NCI-H345 (cell line): Measurements from ENCODE around the gene ADGRD1.

Experiments used
- DNase-seq: peaks from one replicate; lab custom pipeline; 2025; lab: John Stamatoyannopoulos, UW

The ADGRD1 gene

DNA sequence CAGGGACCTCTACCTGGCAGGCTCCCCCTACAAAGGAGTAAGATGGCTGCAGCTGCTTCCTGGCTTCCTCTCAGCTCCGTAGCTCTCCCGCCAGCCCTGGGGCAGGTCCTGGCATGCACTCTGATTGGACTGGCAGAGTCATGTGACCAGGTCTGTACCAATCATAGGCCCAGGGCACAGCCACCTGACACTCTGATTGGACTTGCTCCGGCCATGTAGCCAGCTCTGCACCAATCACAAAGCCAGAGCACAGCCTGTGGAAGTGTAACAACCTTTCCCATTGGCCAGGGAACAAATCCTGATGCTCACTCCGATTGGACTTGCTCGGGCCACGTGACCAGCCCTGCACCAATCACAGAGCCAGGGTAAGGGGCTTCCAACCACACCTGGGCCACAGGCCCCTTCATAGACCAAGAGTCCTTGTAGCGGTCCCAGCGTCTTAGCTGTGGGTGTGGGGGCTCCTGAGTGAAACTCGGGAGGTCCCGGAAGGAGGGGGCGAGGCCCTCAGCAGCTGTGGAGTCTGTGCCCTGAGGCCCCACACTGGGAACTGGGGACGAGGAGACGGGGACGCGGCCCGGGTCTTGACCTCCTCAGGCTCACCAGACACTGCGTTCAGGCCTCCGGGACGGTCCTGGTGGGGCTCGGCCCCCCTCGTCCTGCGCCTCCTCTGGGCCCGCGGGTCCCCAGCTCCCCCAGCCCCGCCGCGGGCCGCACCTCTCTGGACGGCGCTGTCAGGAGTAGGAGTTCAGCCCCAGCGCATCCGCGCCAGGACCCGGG lies 210.6 kb downstream of the ADGRD1 start:
- no peak for DNase-seq

DNA sequence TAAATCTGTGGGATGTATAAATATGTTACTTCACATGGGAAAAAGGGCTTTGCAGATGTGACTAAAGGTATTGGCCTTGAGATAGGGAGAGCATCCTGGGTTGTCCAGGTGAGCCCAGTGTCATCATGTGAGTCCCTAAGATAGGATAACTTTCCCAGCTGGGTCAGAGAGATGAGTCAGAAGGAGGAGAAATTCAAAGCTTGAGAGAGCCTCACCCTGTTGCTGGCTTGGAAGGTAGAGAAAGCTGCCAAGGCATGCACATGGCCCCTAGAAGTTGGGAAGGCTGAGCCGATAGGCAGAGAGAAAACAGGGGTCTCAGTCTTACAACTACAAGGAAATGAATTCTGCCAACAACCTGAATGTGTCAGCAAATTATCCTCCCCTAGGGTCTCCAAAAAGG lies 213.0 kb downstream of the ADGRD1 start:
- no peak for DNase-seq

GRCh38 chr12:131167334-131167733 lies 213.6 kb downstream of the ADGRD1 start:
- DNase-seq: no peak

GRCh38 chr12:131171029-131171428 lies 217.3 kb downstream of the ADGRD1 start:
- DNase-seq: no peak

GRCh38 chr12:131174901-131175300 lies 221.2 kb downstream of the ADGRD1 start:
- no peak for DNase-seq

GRCh38 chr12:131176266-131176665 lies 222.6 kb downstream of the ADGRD1 start:
- DNase-seq: no peak

- DNase-seq: no peak
These were observed 223.2 kb downstream of the ADGRD1 start for GRCh38 chr12:131176926-131177325.

- no peak for DNase-seq
These were observed 223.9 kb downstream of the ADGRD1 start for GRCh38 chr12:131177599-131177998.

DNA sequence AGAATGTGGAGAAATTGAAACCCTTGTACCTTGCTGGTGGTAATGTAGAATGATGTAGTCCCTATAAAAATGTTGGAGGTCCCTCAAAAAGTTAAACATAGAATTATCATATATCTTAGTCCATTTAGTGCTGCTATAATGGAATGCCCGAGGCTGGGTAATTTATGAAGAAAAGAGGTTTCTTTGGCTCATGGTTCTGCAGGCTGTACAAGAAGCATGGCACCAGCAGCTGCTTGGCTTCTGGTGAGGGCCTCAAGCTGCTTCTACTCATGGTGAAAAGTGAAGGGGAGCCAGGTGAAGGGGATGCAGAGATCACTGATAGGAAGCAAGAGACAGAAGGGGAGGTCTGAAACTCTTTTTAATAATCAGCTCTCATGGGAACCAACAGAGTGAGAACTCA lies 233.9 kb downstream of the ADGRD1 start:
- no peak for DNase-seq

DNA sequence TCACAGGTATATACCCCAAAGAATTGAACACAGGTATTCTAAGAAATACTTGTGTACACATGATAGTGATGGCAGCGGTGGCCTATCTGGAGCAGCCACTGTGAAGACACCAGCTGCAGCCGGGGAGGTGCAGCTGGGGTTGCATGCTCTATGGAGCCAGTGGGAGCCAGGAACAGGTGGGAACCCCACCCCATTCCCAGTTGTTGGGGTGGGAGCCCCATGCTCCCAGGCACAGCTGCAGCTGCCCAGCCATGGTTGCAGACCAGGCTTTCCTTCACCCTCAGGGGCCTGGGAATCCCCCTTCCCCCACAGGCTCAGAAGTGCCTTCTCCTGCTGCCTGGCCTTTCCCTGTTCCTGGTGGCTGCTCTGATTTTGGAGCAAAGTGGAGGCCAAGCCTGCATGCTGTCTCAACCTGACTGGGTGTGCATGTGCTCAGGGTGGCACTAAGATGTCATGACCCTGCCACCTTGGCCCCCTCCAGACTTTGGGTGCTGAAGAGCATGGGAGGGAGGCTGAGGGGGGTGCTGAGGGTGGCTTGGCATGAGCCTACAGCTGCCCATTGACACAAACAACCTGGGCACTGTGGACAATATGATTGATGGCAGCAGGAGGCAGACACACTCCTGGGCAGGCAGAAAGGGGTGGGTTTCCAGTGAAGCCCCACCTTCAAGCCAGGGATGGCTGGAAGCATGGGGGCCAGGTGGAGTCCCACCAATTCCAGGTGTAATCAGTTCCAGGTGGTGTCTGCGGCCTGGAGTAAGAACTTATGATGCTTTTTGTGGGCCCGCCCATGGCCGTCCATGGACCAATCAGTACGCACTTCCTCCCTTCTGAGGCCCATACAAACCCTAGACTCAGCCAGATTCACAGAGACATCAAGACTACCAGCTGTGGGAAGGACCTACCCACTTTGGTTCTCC lies 234.7 kb downstream of the ADGRD1 start:
- DNase-seq: no peak

GRCh38 chr12:131189781-131190180 lies 236.1 kb downstream of the ADGRD1 start:
- no peak for DNase-seq

- no peak for DNase-seq
These were observed 237.3 kb downstream of the ADGRD1 start for GRCh38 chr12:131190965-131191364.
